Activated CD4-positive, alpha-beta T cell treated with anti-CD3 and anti-CD28 coated beads for 36 hours (primary cell): ENCODE measurements around the gene NECTIN4. TPM values are rescaled to one million over a fixed set of nuclear protein-coding genes. Genes with fewer than 3 reads are reported as not detected.
A peak's percentile ranks its signal among the peaks of the same experiment; 100 is the strongest.
"Not testable (repeated sequence)": the region's sequence is repeated elsewhere in the genome, so short reads cannot be mapped to it uniquely, and the experiment has no call there.

Experiments used
- ATAC-seq: fragments of 200-7000 bp; cut with Tn5 transposase; one replicate; pipeline ENCODE4 v1.10.0; 2021; ENCODE audit warnings: mild to moderate bottlenecking, moderate library complexity
- CTCF ChIA-PET: fragments of 350-600 bp; sonication (Branson Sonifier 250); formaldehyde crosslinking; loops from one replicate; lab custom pipeline; 2021; ENCODE audit warnings: antibody characterized with exemption; lab: Charles Lee
- POLR2A ChIA-PET: fragments of 350-600 bp; sonication (Branson Sonifier 250); formaldehyde crosslinking; loops from one replicate; lab custom pipeline; 2021; ENCODE audit warnings: antibody characterized with exemption, inconsistent platforms; lab: Charles Lee
- DNase-seq: peaks from one replicate; pipeline ENCODE4 v3.0.0-alpha.2; 2020
- H3K27ac Mint-ChIP-seq: one replicate; pipeline ENCODE4 v1.8.0; 2021; ENCODE audit warnings: mixed read lengths
- H3K27me3 Mint-ChIP-seq: one replicate; pipeline ENCODE4 v1.8.0; 2021; ENCODE audit warnings: mixed read lengths
- H3K36me3 Mint-ChIP-seq: one replicate; pipeline ENCODE4 v1.8.0; 2021; ENCODE audit warnings: low read depth, mixed read lengths
- H3K4me1 Mint-ChIP-seq: one replicate; pipeline ENCODE4 v1.8.0; 2021; ENCODE audit warnings: mixed read lengths
- H3K4me3 Mint-ChIP-seq: one replicate; pipeline ENCODE4 v1.8.0; 2021; ENCODE audit warnings: mild to moderate bottlenecking, moderate library complexity, mixed read lengths
- H3K9me3 Mint-ChIP-seq: one replicate; pipeline ENCODE4 v1.8.0; 2021; ENCODE audit warnings: low read depth, mixed read lengths
- intact Hi-C, 2 experiments: fragments of 100-400 bp; cut with DNase I in 1 of 2; cut with micrococcal nuclease in 1 of 2; formaldehyde crosslinking; loops; one replicate each; pipeline versions ENCODE4 v1.14.2 to v1.15.1; 2022 to 2024; cut with DNase I, micrococcal nuclease
- total RNA-seq, 2 experiments: library from RNA; stranded (reverse); gene quantifications; one replicate each; pipeline ENCODE4 v1.2.3, GENCODE V29; 2021

The NECTIN4 gene
- total RNA-seq, 2 experiments from 2014 or later = not detected

DNA sequence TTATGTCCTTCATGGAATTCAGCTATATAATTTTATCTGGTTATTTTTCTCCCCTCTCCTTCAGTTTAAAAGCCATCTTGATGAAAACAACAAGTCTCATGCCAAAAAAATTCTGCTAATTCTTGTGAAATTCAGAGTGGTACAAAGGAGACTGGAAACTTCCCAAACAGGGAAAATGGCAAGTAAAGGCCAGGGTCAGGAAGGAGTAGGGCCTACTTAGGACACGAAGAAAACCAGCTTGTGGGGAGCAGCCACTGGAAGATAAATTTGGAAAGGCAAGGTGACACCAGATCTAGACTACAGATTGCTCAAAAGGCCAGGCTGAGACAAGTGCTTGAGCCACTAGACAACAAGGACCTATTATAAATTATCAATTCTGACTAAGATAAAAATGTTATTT, 56.9 kb downstream of the NECTIN4 start:
- peaks cover 10% of the 10 kb centered on the region for H3K36me3 Mint-ChIP-seq
- no peaks in the 10 kb centered on the region for H3K27me3 Mint-ChIP-seq
- intact Hi-C loops = no loop called here
- peak overlapping the region; percentile 52 for H3K27ac Mint-ChIP-seq
- DNase-seq (no peak), ATAC-seq (no peak)
- peaks cover 24% of the 10 kb centered on the region for H3K4me1 Mint-ChIP-seq
- POLR2A ChIA-PET = no interaction called here
- no peak overlapping the region for H3K4me3 Mint-ChIP-seq
- no peaks in the 10 kb centered on the region for H3K9me3 Mint-ChIP-seq
- CTCF ChIA-PET = interaction anchor here (0.6 to 1.8 kb wide), 8 partner anchors 8 to 107 kb away, joined by 3 to 6 read pairs (median 3); partner anchors contain the start of gene F11R

DNA sequence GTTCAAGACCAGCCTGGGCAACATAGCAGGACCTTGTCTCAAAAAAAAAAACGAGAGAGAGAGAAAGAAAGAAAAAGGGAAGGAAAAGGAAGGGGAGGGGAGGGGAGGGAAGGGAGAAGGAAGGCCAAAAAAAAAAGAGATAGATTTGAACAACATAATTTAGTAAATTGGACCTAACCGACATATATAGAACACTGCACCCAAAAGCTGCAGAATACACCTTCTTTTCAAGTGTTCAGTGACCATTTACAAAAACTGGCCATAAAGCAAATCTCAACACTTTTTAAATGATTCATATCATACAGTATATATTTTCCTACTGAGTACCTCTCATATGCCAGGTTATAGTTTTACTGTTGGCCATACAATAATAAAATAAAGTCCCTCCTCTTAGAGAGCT, 57.5 kb downstream of the NECTIN4 start:
- ChIA-PET CTCF (interaction anchor here (0.6 to 1.8 kb wide), 8 partner anchors 8 to 674 kb away, joined by 3 to 6 read pairs (median 3); partner anchors contain the start of gene F11R), POLR2A (no interaction called here)
- peaks cover 14% of the 10 kb centered on the region for H3K36me3 Mint-ChIP-seq
- ATAC-seq (no peak), DNase-seq (no peak)
- H3K9me3 Mint-ChIP-seq = peaks cover 1% of the 10 kb centered on the region
- intact Hi-C loops = no loop called here
- peak overlapping the region; percentile 53 for H3K27ac Mint-ChIP-seq
- peaks cover 26% of the 10 kb centered on the region for H3K4me1 Mint-ChIP-seq
- H3K27me3 Mint-ChIP-seq = no peaks in the 10 kb centered on the region
- no peak overlapping the region for H3K4me3 Mint-ChIP-seq

DNA sequence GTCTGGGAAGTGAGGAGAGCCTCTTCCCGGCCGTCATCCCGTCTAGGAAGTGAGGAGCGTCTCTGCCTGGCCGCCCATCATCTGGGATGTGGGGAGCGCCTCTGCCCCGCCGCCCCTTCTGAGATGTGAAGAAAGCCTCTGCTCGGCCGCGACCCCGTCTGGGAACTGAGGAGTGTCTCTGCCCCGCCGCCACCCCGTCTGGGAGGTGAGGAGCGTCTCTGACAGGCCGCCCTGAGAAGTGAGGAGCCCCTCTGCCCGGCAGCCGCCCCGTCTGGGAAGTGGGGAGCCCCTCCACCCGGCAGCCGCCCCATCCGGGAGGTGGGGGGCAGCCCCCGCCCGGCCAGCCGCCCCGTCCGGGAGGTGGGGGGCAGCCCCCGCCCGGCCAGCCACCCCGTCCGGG, 59.9 kb downstream of the NECTIN4 start:
- H3K9me3 Mint-ChIP-seq, ATAC-seq, intact Hi-C loops, H3K27ac Mint-ChIP-seq, DNase-seq, H3K27me3 Mint-ChIP-seq, POLR2A ChIA-PET, H3K4me3 Mint-ChIP-seq: not testable (repeated sequence)
- H3K4me1 Mint-ChIP-seq = peaks cover 29% of the 10 kb centered on the region
- CTCF ChIA-PET = interaction anchor here (1.3 kb wide), 1 partner anchor 8 kb away, joined by 3 read pairs; the partner anchor contains the start of gene F11R
- H3K36me3 Mint-ChIP-seq = peaks cover 16% of the 10 kb centered on the region

DNA sequence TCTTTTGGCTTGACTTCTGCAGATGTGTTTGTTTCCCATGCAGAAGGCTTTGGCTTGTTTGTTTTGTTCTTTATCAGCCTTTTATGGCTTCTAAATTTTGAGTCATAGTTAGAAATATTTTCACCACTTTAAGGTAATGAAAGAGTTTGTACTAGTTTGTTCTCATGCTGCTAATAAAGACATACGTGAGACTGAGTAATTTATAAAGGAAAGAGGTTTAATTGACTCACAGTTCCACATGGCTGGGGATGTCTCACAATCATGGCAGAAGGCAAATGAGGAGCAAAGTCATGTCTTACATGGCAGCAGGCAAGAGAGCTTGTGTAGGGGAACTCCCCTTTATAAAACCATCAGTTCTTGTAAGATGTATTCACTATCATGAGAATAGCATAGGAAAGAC, 62.4 kb downstream of the NECTIN4 start:
- H3K27ac Mint-ChIP-seq = peak overlapping the region; percentile 57
- ChIA-PET CTCF (interaction anchor here (0.6 to 1.5 kb wide), 5 partner anchors 10 to 75 kb away, joined by 3 to 6 read pairs (median 4); partner anchors contain the start of genes ITLN2 and TSTD1), POLR2A (interaction anchor here (0.6 kb wide), 1 partner anchor 40 kb away, joined by 9 read pairs; no protein-coding TSS in a partner anchor)
- H3K9me3 Mint-ChIP-seq, H3K4me3 Mint-ChIP-seq, intact Hi-C loops, H3K27me3 Mint-ChIP-seq: not testable (repeated sequence)
- peak; percentile 30 for DNase-seq
- peak; percentile 78 for ATAC-seq
- H3K4me1 Mint-ChIP-seq = peaks cover 17% of the 10 kb centered on the region
- peaks cover 11% of the 10 kb centered on the region for H3K36me3 Mint-ChIP-seq

DNA sequence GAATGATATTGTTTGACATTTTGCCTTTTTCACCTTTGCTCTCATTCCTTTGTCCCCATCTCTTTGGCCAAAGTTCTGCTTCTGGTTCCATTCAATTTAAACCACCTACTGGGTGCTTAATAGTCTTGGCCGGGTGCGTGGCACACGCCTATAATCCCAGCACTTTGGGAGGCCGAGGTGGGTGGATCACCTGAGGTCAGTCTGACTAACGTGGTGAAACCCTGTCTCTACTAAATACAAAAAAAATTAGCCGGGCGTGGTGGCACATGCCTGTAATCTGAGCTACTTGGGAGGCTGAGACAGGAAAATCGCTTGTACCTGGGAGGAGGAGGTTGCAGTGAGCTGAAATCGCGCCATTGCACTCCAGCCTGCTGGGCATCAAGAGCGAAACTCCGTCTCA, 66.9 kb downstream of the NECTIN4 start:
- H3K36me3 Mint-ChIP-seq, H3K9me3 Mint-ChIP-seq, intact Hi-C loops, DNase-seq, H3K27me3 Mint-ChIP-seq, H3K4me3 Mint-ChIP-seq, ATAC-seq, H3K27ac Mint-ChIP-seq: not testable (repeated sequence)
- H3K4me1 Mint-ChIP-seq = peaks cover 38% of the 10 kb centered on the region
- ChIA-PET POLR2A (interaction anchor here (1.9 kb wide), 1 partner anchor 47 kb away, joined by 8 read pairs; the partner anchor contains the start of gene ARHGAP30), CTCF (interaction anchor here (0.6 to 2.6 kb wide), 5 partner anchors 9 to 343 kb away, joined by 3 to 11 read pairs (median 5); no protein-coding TSS in a partner anchor)

DNA sequence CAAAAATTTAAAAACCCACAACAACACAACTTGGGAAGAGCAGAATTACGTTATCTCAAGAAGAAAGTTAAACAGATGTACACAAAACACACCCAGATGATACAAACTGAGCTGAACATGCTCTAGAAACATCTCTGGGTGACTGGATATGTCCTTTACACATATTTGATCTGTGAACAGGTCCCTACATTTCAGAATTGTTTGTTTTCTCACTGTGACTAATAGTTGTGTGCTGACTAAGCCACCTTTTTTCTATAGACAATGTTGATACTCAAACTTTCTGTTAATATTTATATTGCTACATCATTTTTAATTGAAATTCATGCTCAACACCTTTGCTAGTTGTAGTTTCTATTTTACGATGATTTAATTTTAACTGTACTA, 67.4 kb downstream of the NECTIN4 start:
- Mint-ChIP-seq H3K9me3 (no peaks in the 10 kb centered on the region), H3K27ac (peak overlapping the region; percentile 86), H3K36me3 (peaks cover 3% of the 10 kb centered on the region), H3K4me3 (peak overlapping the region; percentile 87), H3K4me1 (peaks cover 34% of the 10 kb centered on the region), H3K27me3 (no peaks in the 10 kb centered on the region)
- ChIA-PET POLR2A (interaction anchor here (1.9 kb wide), 1 partner anchor 47 kb away, joined by 8 read pairs; the partner anchor contains the start of gene ARHGAP30), CTCF (interaction anchor here (0.6 to 2.6 kb wide), 11 partner anchors 9 to 343 kb away, joined by 3 to 11 read pairs (median 5); partner anchors contain the start of genes ARHGAP30 and TSTD1)
- DNase-seq (no peak), ATAC-seq (peak; percentile 32)
- intact Hi-C loops = loop anchor here (1.0 to 2.0 kb wide), 5 partner anchors 16 to 379 kb away; partner anchors contain the start of genes TSTD1 (in 1 of the 2) and USF1 (in 1 of the 2)

DNA sequence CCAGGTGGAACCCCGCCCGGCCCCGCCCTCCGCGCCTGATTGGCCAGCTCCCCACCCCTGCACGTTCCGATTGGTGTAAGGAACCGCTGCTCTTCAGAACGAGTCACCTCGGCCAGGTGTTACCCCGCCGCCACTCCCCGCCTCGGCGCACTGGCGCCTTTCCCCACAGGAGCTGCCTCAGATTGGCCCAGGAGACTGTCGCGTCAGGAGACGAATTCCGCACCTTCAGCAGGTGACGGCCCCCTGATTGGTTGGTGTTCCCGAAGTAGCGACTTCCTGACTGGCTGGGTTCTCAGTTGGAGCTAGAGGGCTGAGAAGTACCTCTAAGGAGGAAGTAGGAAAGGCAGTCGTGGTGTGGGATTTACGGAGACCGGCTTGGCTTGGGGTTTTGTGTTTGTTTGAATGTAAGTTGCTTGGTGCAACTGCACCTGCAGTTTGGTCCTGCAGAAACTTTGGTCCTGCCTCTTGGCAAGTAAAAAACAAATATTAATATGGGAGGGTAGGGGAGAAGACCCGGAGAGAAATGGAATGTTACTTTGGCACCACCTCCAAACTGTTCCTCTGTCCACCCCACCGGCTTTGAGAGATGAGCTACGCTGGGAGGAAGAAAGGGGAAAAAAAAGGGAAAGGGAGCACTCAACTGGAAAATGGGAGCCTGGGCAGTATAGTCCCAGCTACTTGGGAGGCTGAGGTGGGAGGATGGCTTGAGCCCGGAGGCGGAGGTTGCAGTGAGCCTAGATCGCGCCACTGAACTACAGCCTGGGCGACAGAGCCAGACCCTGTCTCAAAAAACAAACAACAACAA, 68.0 kb downstream of the NECTIN4 start:
- ChIA-PET CTCF (interaction anchor here (0.5 to 2.6 kb wide), 18 partner anchors 8 to 520 kb away, joined by 3 to 11 read pairs (median 4); partner anchors contain the start of genes ARHGAP30, TSTD1 and USF1), POLR2A (interaction anchor here (1.0 to 1.9 kb wide), 6 partner anchors 17 to 225 kb away, joined by 3 to 8 read pairs (median 4); partner anchors contain the start of genes ARHGAP30, DEDD, LY9 and USF1)
- peaks cover 33% of the 10 kb centered on the region for H3K4me1 Mint-ChIP-seq
- peak overlapping the region; percentile 87 for H3K4me3 Mint-ChIP-seq
- intact Hi-C loops = loop anchor here (1.0 to 2.0 kb wide), 5 partner anchors 17 to 379 kb away; partner anchors contain the start of genes TSTD1 (in 1 of the 2) and USF1 (in 1 of the 2)
- H3K9me3 Mint-ChIP-seq = no peaks in the 10 kb centered on the region
- H3K36me3 Mint-ChIP-seq = no peaks in the 10 kb centered on the region
- ATAC-seq (peak; percentile 92), DNase-seq (peak; percentile 94)
- H3K27me3 Mint-ChIP-seq = no peaks in the 10 kb centered on the region
- H3K27ac Mint-ChIP-seq = peak overlapping the region; percentile 86

Other genes with a start within 250 kb of the NECTIN4 start
- gene CD244, start 226.7 kb downstream of the NECTIN4 start, total RNA-seq = under 1 TPM; 0.14 to 0.25 TPM
- gene ITLN1, start 204.4 kb downstream of the NECTIN4 start, total RNA-seq = not detected
- not detected for gene ITLN2, start 134.7 kb downstream of the NECTIN4 start, total RNA-seq
- gene F11R, start 68.4 kb downstream of the NECTIN4 start, total RNA-seq = 10 to 100 TPM; 16.9 to 25.2 TPM
- 10 to 100 TPM; 26.0 to 42.8 TPM for gene TSTD1, start 50.6 kb downstream of the NECTIN4 start, total RNA-seq
- gene USF1, start 43.6 kb downstream of the NECTIN4 start, total RNA-seq = 10 to 100 TPM; 34.5 to 42.8 TPM
- gene ARHGAP30, start 19.7 kb downstream of the NECTIN4 start, total RNA-seq = 100 to 1,000 TPM; 125 to 165 TPM
- under 1 TPM; 0.39 to 0.50 TPM for gene KLHDC9, start 8.8 kb upstream of the NECTIN4 start, total RNA-seq
- gene PFDN2, start 28.5 kb upstream of the NECTIN4 start, total RNA-seq = 100 to 1,000 TPM; 108 to 136 TPM
- gene NIT1, start 28.5 kb upstream of the NECTIN4 start, total RNA-seq = 10 to 100 TPM; 58.2 to 62.1 TPM
- 10 to 100 TPM; 33.9 to 44.9 TPM for gene DEDD, start 43.1 kb upstream of the NECTIN4 start, total RNA-seq
- gene UFC1, start 64.4 kb upstream of the NECTIN4 start, total RNA-seq = 10 to 100 TPM; 89.2 to 98.6 TPM
- 10 to 100 TPM; 25.1 to 32.0 TPM for gene USP21, start 69.9 kb upstream of the NECTIN4 start, total RNA-seq
- 10 to 100 TPM; 21.5 to 28.8 TPM for gene PPOX, start 76.9 kb upstream of the NECTIN4 start, total RNA-seq
- gene B4GALT3, start 87.9 kb upstream of the NECTIN4 start, total RNA-seq = 10 to 100 TPM; 40.5 to 51.8 TPM
- gene ADAMTS4, start 109.5 kb upstream of the NECTIN4 start, total RNA-seq = under 1 TPM; 0.40 to 0.71 TPM
- gene NDUFS2, start 112.8 kb upstream of the NECTIN4 start, total RNA-seq = 10 to 100 TPM; 71.8 to 92.0 TPM
- gene FCER1G, start 125.7 kb upstream of the NECTIN4 start, total RNA-seq = 1 to 10 TPM in 1 of 2 experiments, under 1 TPM in 1; 0.98 to 2.2 TPM
- not detected for gene APOA2, start 134.1 kb upstream of the NECTIN4 start, total RNA-seq
- gene TOMM40L, start 136.5 kb upstream of the NECTIN4 start, total RNA-seq = 10 to 100 TPM; 12.3 to 13.2 TPM
- not detected for gene NR1I3, start 148.6 kb upstream of the NECTIN4 start, total RNA-seq
- under 1 TPM; 0.21 to 0.27 TPM for gene PCP4L1, start 169.2 kb upstream of the NECTIN4 start, total RNA-seq
- gene MPZ, start 220.4 kb upstream of the NECTIN4 start, total RNA-seq = 1 to 10 TPM; 4.6 to 5.3 TPM
- gene SDHC, start 224.8 kb upstream of the NECTIN4 start, total RNA-seq = 100 to 1,000 TPM; 191 to 235 TPM